Measurements from ENCODE around the gene HECW1.

HECW1 gene

GRCh38 chr7:43439631-43440401, 327.4 kb downstream of the HECW1 start (continued):
- peak; percentile 45; the same call in 1 of the 2 replicates for TF ChIP-seq CTCF (tag by site-specific recombination; IDR thresholded peaks at IDR 0.05)

- Histone ChIP-seq H3K27ac (ENCODE audit: extremely low read depth, low read depth, low read length) (no peak overlapping the region), H3K4me1 (ENCODE audit: control insufficient read depth, insufficient read depth, low read length) (no peaks in the 10 kb centered on the region), H3K4me3 (ENCODE audit: low read depth, low read length) (no peak overlapping the region), H3K9me3 (ENCODE audit: control insufficient read depth, insufficient read depth, low read depth, low read length) (no peaks in the 10 kb centered on the region), H3K36me3 (ENCODE audit: control insufficient read depth in 2 of 2, insufficient read depth in 1 of 2, low read length in 2 of 2) (no peaks in the 10 kb centered on the region)
- CTCF ChIA-PET = interaction anchor here (0.6 to 5.5 kb wide), 9 partner anchors 8 to 1501 kb away, joined by 3 to 45 read pairs (median 4); no protein-coding TSS in a partner anchor
- POLR2A ChIA-PET = no interaction called here
- no peak for TF ChIP-seq ZNF274 (IDR thresholded peaks at IDR 0.05; ENCODE audit: low read length)
- no peak for TF ChIP-seq ZNF274 (tag by site-specific recombination; IDR thresholded peaks at IDR 0.05; ENCODE audit: borderline replicate concordance)
- TF ChIP-seq ZNF404 (tag by site-specific recombination; IDR thresholded peaks at IDR 0.05) = no peak
- TF ChIP-seq KLF9 (tag by site-specific recombination; IDR thresholded peaks at IDR 0.05; ENCODE audit: low read depth) = no peak
- no peak for TF ChIP-seq ZNF354C (tag by site-specific recombination; IDR thresholded peaks at IDR 0.05; ENCODE audit: borderline replicate concordance, low read depth)
Observed at GRCh38 chr7:43441231-43442130, 329.0 kb downstream of the HECW1 start.

GRCh38 chr7:43443381-43443780, 330.9 kb downstream of the HECW1 start:
- ChIA-PET POLR2A (no interaction called here), CTCF (interaction anchor here (0.6 to 5.5 kb wide), 3 partner anchors 12 to 503 kb away, joined by 3 to 45 read pairs (median 3); no protein-coding TSS in a partner anchor)

More at GRCh38 chr7:43443381-43443780, 330.9 kb downstream of the HECW1 start:
- H3K36me3 ChIP-seq (ENCODE audit: control insufficient read depth in 2 of 2, insufficient read depth in 1 of 2, low read length in 2 of 2) = no peaks in the 10 kb centered on the region
- TF ChIP-seq ZNF2 (tag by site-specific recombination; IDR thresholded peaks at IDR 0.05) = no peak
- no peak for TF ChIP-seq ZNF585B (tag by site-specific recombination; IDR thresholded peaks at IDR 0.05)
- no peak for TF ChIP-seq ZNF658 (tag by site-specific recombination; IDR thresholded peaks at IDR 0.05)
- TF ChIP-seq ZNF514 (tag by site-specific recombination; IDR thresholded peaks at IDR 0.05) = no peak
- TF ChIP-seq PATZ1 (tag by site-specific recombination; IDR thresholded peaks at IDR 0.05) = no peak
- no peak for TF ChIP-seq ZNF830 (tag by site-specific recombination; IDR thresholded peaks at IDR 0.05; ENCODE audit: low read depth)
- TF ChIP-seq ZNF621 (tag by site-specific recombination; IDR thresholded peaks at IDR 0.05) = no peak
- no peak for TF ChIP-seq IKZF3 (tag by site-specific recombination; IDR thresholded peaks at IDR 0.05)
- no peak for TF ChIP-seq ZNF558 (tag by site-specific recombination; IDR thresholded peaks at IDR 0.05)
- no peak for TF ChIP-seq SP3 (tag by site-specific recombination; IDR thresholded peaks at IDR 0.05)
- TF ChIP-seq ZNF23 (tag by site-specific recombination; IDR thresholded peaks at IDR 0.05; ENCODE audit: borderline replicate concordance) = no peak
- TF ChIP-seq ZNF561 (tag by site-specific recombination; IDR thresholded peaks at IDR 0.05; ENCODE audit: borderline replicate concordance) = no peak
- TF ChIP-seq HIC1 (tag by site-specific recombination; IDR thresholded peaks at IDR 0.05) = no peak
- TF ChIP-seq ZNF140 (tag by site-specific recombination; IDR thresholded peaks at IDR 0.05) = no peak
- TF ChIP-seq ZNF362 (tag by site-specific recombination; IDR thresholded peaks at IDR 0.05) = no peak
- no peak for TF ChIP-seq ZNF174 (tag by site-specific recombination; IDR thresholded peaks at IDR 0.05)
- no peak overlapping the region for H3K4me3 ChIP-seq (ENCODE audit: low read depth, low read length)
- H3K4me1 ChIP-seq (ENCODE audit: control insufficient read depth, insufficient read depth, low read length) = no peaks in the 10 kb centered on the region
- no peaks in the 10 kb centered on the region for H3K9me3 ChIP-seq (ENCODE audit: control insufficient read depth, insufficient read depth, low read depth, low read length)
- no peak overlapping the region for H3K27ac ChIP-seq (ENCODE audit: extremely low read depth, low read depth, low read length)
